Heart right ventricle (tissue), 16 donors: ENCODE results near the gene ITM2C. TPM values are rescaled to one million over a fixed set of nuclear protein-coding genes. Genes with fewer than 3 reads are reported as not detected.

ENCODE experiments used
- ATAC-seq, 8 donors: fragments of 200-7000 bp; cut with Tn5 transposase; one replicate each; pipeline ENCODE4 v1.9.1; 2020; ENCODE audit warnings: mild to moderate bottlenecking in 8 of 8, moderate library complexity in 8 of 8, moderate number of reproducible peaks in 1 of 8
- DNase-seq, 2 donors: peaks; one replicate each; pipeline ENCODE4 v3.0.0-alpha.2; 2020
- H3K27ac ChIP-seq, 10 donors: fragments of 200-600 bp; sonication (generic) in 2 of 10; one replicate each; pipeline versions ENCODE4 v1.5.0 to v1.8.0; 2020 to 2022; ENCODE audit warnings: mild to moderate bottlenecking in 3 of 10
- H3K27me3 ChIP-seq, 7 donors: fragments of 200-600 bp; one replicate each; pipeline ENCODE4 v1.8.0; 2021 to 2022; ENCODE audit warnings: mild to moderate bottlenecking in 2 of 7
- H3K36me3 ChIP-seq, 9 donors: fragments of 200-600 bp; sonication (generic) in 1 of 9; one replicate each; pipeline versions ENCODE4 v1.5.0 to v1.8.0; 2020 to 2022; ENCODE audit warnings: mild to moderate bottlenecking in 2 of 9
- H3K4me1 ChIP-seq, 9 donors: fragments of 200-600 bp; sonication (generic) in 1 of 9; one replicate each; pipeline versions ENCODE4 v1.5.0 to v1.8.0; 2020 to 2022; ENCODE audit warnings: mild to moderate bottlenecking in 4 of 9
- H3K4me3 ChIP-seq, 10 donors: fragments of 200-600 bp; sonication (generic) in 2 of 10; one replicate each; pipeline versions ENCODE4 v1.5.0 to v1.8.0; 2020 to 2022; ENCODE audit warnings: mild to moderate bottlenecking in 7 of 10, moderate library complexity in 2 of 10
- H3K9me3 ChIP-seq, 11 donors: fragments of 200-600 bp in 10 of 11; sonication (generic) in 2 of 11; one replicate each; pipeline versions ENCODE4 v1.5.0 to v1.8.0; 2013 to 2022; ENCODE audit warnings: mild to moderate bottlenecking in 2 of 11, control low read depth in 1 of 11, moderate library complexity in 1 of 11
- CTCF ChIP-seq, 9 donors: fragments of 200-600 bp; sonication (generic) in 2 of 9; IDR thresholded peaks; one replicate each; pipeline versions ENCODE4 v1.5.0 to v1.8.0; 2021 to 2022; ENCODE audit warnings: antibody characterized with exemption in 9 of 9, mild to moderate bottlenecking in 5 of 9, moderate library complexity in 1 of 9
- WGBS, 2 donors: extraction: QIAGEN DNeasy Blood & Tissue Kit; methylation state at CpG; one replicate each; pipeline ENCODE4 v1.1.7; 2013; ENCODE audit warnings: inconsistent platforms in 1 of 2; 5-methylcytosine and 5-hydroxymethylcytosine counted together
- intact Hi-C, 10 donors: fragments of 100-400 bp; cut with DNase I; formaldehyde crosslinking; loops; one replicate each; pipeline versions ENCODE4 v1.11.1 to v1.14.2; 2022
- polyA plus RNA-seq, 2 donors: library from polyadenylated mRNA; stranded (reverse); fragments of 200-250 nt; gene quantifications; one replicate each; pipeline ENCODE4 v1.2.3, GENCODE V29; 2013
- total RNA-seq, 10 donors: library from RNA; stranded (reverse); fragmentation: NEBNext Ultra II Directional in 3 of 10; extraction: Animal tissue kit (Norgen Biotek cat#: 25700) in 3 of 10; gene quantifications; one replicate each; pipeline versions ENCODE4 v1.2.1 to v1.2.4, GENCODE V29; 2021 to 2023
- donor health status: Arrhythmogenic right ventricular cardiomyopathy.
- donor health status: ischemic (EF 13 %, LVEDD 7.1; RV severe dilation, severe dysfunction).
- donor health status: healthy with polysubstance abuse.
- donor health status: DM: no; HTN: yes; CAD: no.
- donor health status: DM: no; HTN: no; CAD: no.
- donor health status: ischemic (EF 25% LVEDD 6.9; RV normal size, moderate dysfunction).
- donor health status: ischemic (EF 25% LVEDD 5.7; RV mildly dilated, moderate dysfunction).
- donor health status: healthy.
- donor health status: DM: yes; HTN: yes; CAD: no.
- donor health status: Ischemic cardiomyopathy.
- donor health status: ischemic (EF 35%, LVEDD 5.7; RV mildly dilated, moderate dysfunction).
- donor health status: nonischemic (EF 11% LVEDD 7.7; RV severe dilation, severe dysfunction).
- donor health status: DM: yes; HTN: yes; CAD: no.
- donor health status: PGD.
- donor health status: ischemic (EF 29% LVEDD 5.4; RV normal size, mild dysfunction).
- donor health status: nonischemic (EF 23%, LVEDD 6.1; RV moderate dilation, normal function).

ITM2C gene
- total and polyA plus RNA-seq, 12 donors = 12.1 to 32.7 (median 22.2) TPM

GRCh38 chr2:230865307-230865765 lies 594 bp downstream of the ITM2C start:
- intact Hi-C loops = no loop called here
- Histone ChIP-seq H3K36me3 (no peaks in the 10 kb centered on the region), H3K9me3 (no peaks in the 10 kb centered on the region), H3K27me3 (peaks cover 6 to 55% (median 35%) of the 10 kb centered on the region in 7 donors), H3K4me1 (peaks cover 4 to 61% (median 32%) of the 10 kb centered on the region in 9 donors), H3K4me3 (peak overlapping the region; percentile 37 to 84 (median 70)), H3K27ac (peak overlapping the region in 4 of 10 donors; percentile 36 to 68 (median 54))
- TF ChIP-seq CTCF (IDR thresholded peaks at IDR 0.05) = no peak
- DNase-seq (no peak), ATAC-seq (no peak)
- WGBS, 2 donors = 1 to 3% methylated on average over 24 of the region's 24 CpGs

GRCh38 chr2:230865766-230866755 lies 1.3 kb downstream of the ITM2C start:
- Histone ChIP-seq H3K36me3 (no peaks in the 10 kb centered on the region), H3K9me3 (no peaks in the 10 kb centered on the region), H3K27me3 (peaks cover 6 to 55% (median 30%) of the 10 kb centered on the region in 7 donors), H3K4me3 (peak overlapping the region in 9 of 10 donors; percentile 41 to 84 (median 72)), H3K4me1 (peaks cover 4 to 68% (median 38%) of the 10 kb centered on the region in 9 donors), H3K27ac (peak overlapping the region in 1 of 10 donors; percentile 15)
- ATAC-seq (peak in 6 of 8 donors; percentile 5 to 42 (median 16)), DNase-seq (no peak)
- intact Hi-C loops = no loop called here
- peak in 1 of 9 donors; percentile 39 for TF ChIP-seq CTCF (IDR thresholded peaks at IDR 0.05)
- 25 to 30% methylated on average over 35 of the region's 35 CpGs for WGBS, 2 donors

GRCh38 chr2:230866756-230867523 lies 2.2 kb downstream of the ITM2C start:
- peaks cover 6 to 47% (median 24%) of the 10 kb centered on the region in 7 donors for H3K27me3 ChIP-seq
- H3K36me3 ChIP-seq = no peaks in the 10 kb centered on the region
- H3K9me3 ChIP-seq = no peaks in the 10 kb centered on the region
- no peak for DNase-seq
- intact Hi-C loops = no loop called here
- ATAC-seq = no peak
- H3K27ac ChIP-seq = peak overlapping the region in 1 of 10 donors; percentile 15
- no peak for TF ChIP-seq CTCF (IDR thresholded peaks at IDR 0.05)
- peaks cover 4 to 77% (median 44%) of the 10 kb centered on the region in 9 donors for H3K4me1 ChIP-seq
- H3K4me3 ChIP-seq = peak overlapping the region in 1 of 10 donors; percentile 73
- WGBS, 2 donors = 51 to 59% methylated on average over 13 of the region's 13 CpGs
